GM21447 (cell line): ENCODE results near the gene F2RL3.

Source experiments
- ATAC-seq: cut with Tn5 transposase; IDR thresholded peaks from one replicate; pipeline ENCODE4 v1.9.1; 2021; ENCODE audit not compliant: unreplicated experiment

Gene F2RL3

GRCh38 chr19:16888629-16889365 lies at the start of gene F2RL3:
Gene F2RL3 (plus strand): TSS chr19:16888999. CDS start chr19:16889190, 191 bp downstream.
- ATAC-seq, result no peak

- ATAC-seq, result no peak
These were observed 47.3 kb upstream of the F2RL3 start for GRCh38 chr19:16841391-16841926.

GRCh38 chr19:16846901-16847300 lies 41.9 kb upstream of the F2RL3 start:
- no peak for ATAC-seq

GRCh38 chr19:16847430-16847829 lies 41.4 kb upstream of the F2RL3 start:
- ATAC-seq, result no peak

GRCh38 chr19:16849168-16849567 lies 39.6 kb upstream of the F2RL3 start:
- ATAC-seq, result no peak

GRCh38 chr19:16850133-16850532 lies 38.7 kb upstream of the F2RL3 start:
- no peak for ATAC-seq

GRCh38 chr19:16851031-16851712 lies 37.6 kb upstream of the F2RL3 start:
- ATAC-seq, result no peak

GRCh38 chr19:16853066-16853465 lies 35.7 kb upstream of the F2RL3 start:
- ATAC-seq, result no peak

GRCh38 chr19:16856091-16856490 lies 32.7 kb upstream of the F2RL3 start:
- no peak for ATAC-seq

GRCh38 chr19:16859626-16860025 lies 29.2 kb upstream of the F2RL3 start:
- ATAC-seq, result no peak

- no peak for ATAC-seq
These were observed 28.7 kb upstream of the F2RL3 start for GRCh38 chr19:16860118-16860517.

GRCh38 chr19:16861011-16861410 lies 27.8 kb upstream of the F2RL3 start:
- no peak for ATAC-seq

GRCh38 chr19:16861834-16862233 lies 27.0 kb upstream of the F2RL3 start:
- no peak for ATAC-seq

- no peak for ATAC-seq
These were observed 25.9 kb upstream of the F2RL3 start for GRCh38 chr19:16862826-16863415.

GRCh38 chr19:16867211-16867610 lies 21.6 kb upstream of the F2RL3 start:
- ATAC-seq, result no peak

- ATAC-seq, result no peak
These were observed 20.2 kb upstream of the F2RL3 start for GRCh38 chr19:16868423-16869130.

- no peak for ATAC-seq
These were observed 19.3 kb upstream of the F2RL3 start for GRCh38 chr19:16869331-16869972.

GRCh38 chr19:16871871-16872270 lies 16.9 kb upstream of the F2RL3 start:
- ATAC-seq, result no peak

GRCh38 chr19:16872728-16873127 lies 16.1 kb upstream of the F2RL3 start:
- ATAC-seq, result no peak

- ATAC-seq, result no peak
These were observed 15.2 kb upstream of the F2RL3 start for GRCh38 chr19:16873594-16873993.
